ENCODE measurements around the gene IER3.
"Not testable (repeated sequence)": the region's sequence is repeated elsewhere in the genome, so short reads cannot be mapped to it uniquely, and the experiment has no call there.

Gene IER3

DNA sequence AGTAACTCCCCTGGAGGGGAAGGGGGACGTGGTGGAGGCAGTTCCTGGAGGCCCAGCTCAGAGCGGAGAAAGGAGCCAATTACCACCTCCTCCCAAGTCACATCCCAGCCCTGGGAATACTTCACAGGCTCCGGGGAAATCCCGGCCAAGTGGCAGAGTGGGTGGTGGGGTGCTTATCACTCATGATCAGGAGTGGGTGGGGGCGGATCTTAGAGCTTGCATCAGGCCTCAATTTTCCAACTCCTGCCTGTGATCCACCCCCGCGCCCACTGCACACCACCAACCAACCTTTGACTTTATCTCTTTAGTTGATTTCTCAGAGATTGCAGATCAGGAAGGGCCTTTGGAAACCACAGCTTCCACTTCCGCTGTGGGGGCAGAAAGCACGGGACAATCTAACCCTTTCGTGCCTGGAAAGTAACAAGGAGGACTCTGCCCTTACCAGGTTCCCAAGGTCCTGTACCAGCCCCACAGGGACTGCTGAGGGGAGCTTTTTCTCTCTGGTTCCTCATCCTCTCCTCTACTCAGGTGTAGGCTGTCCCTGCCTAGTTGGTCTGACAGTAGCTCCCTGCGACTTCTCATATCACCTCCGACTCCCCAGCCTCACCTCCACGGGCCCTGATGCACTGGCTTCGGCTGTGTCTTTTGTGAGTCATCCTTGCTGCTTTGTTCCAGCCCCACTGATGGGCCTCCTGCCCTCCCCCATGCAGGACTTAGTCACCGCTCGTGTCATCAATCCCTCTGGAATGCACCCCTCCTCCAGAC lies 24.9 kb upstream of the IER3 start:
- peak overlapping the region; percentile 99 for H3K27ac ChIP-seq
- DNase-seq (ENCODE audit: low read depth, low spot score) = peak; percentile 87

DNA sequence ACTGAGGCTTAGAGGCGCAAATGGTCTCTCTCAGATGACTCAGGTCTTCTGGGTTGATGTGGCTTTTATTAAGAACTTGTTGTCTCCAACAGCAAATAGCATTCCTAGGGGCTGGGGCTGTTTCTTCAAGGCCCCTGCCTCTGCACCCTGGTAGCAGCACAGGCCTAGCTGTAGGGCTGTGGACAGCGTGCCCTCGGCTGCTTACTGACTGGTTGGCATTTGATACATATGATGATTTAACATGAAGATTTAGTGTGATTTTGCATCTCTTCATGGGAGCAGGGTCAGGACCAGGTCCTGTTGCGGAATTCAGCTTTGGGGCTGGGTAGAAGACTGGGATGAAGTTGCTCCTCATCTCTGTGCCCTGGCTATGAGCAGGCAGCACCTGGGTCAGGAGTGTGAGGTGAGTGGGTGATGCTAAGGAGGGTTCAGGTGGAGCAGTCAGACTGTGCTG lies 24.3 kb upstream of the IER3 start:
- DNase-seq (ENCODE audit: low read depth, low spot score) = no peak
- H3K27ac ChIP-seq = peak overlapping the region; percentile 99

DNA sequence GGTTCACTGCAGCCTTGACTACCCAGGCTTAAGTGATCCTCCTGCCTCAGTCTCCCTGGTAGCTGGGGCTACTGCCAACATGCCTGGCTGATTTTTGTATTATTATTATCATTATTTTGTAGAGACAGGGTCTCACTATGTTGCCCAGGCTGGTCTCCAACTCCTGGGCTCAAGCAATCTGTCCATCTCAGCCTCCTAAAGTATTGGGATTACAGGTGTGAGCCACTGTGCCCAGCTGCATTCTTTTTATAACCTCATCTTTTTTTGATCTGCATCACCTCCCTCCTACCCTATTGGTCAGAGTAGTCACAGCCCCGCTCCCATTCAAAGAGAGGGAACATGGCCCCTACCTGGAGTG lies 23.6 kb upstream of the IER3 start:
- DNase-seq (ENCODE audit: low read depth, low spot score) = no peak
- peak overlapping the region; percentile 99 for H3K27ac ChIP-seq

DNA sequence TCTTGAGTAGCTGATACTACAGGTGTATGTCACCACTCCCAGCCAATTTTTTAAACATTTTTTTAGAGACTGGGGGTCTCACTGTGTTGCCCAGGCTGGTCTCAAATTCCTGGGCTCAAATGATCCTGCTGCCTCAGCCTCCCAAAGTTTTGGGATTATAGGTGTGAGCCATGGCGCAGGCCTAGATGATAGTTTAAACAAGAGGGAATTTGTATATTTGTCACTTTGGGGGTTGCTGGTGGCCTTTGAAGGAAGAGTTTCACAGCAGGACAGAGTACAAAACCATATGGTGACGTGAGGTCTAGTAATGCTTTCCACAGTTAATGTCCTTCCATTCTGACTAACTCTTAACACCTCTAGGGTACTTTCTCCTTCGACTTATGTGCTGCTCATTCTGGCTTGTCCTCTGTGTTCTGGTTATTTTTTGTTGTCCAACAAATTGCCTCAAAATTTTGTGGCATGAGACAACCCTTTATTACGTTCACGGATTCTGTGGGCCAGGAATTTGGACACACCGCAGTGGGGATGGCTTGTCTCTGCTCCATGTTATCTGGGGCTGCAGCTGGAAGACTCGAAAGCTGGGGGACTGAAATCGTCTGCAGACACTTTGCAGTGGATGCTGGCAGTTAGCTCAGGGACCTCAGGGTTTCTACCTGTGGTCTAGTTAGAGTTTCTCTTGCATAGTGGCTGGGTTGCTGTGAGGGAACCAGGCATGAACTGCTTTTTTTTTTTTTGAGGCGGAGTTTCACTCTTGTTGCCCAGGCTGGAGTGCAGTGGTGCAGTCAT lies 23.0 kb upstream of the IER3 start:
- DNase-seq (ENCODE audit: low read depth, low spot score) = no peak
- H3K27ac ChIP-seq = peak overlapping the region; percentile 99

DNA sequence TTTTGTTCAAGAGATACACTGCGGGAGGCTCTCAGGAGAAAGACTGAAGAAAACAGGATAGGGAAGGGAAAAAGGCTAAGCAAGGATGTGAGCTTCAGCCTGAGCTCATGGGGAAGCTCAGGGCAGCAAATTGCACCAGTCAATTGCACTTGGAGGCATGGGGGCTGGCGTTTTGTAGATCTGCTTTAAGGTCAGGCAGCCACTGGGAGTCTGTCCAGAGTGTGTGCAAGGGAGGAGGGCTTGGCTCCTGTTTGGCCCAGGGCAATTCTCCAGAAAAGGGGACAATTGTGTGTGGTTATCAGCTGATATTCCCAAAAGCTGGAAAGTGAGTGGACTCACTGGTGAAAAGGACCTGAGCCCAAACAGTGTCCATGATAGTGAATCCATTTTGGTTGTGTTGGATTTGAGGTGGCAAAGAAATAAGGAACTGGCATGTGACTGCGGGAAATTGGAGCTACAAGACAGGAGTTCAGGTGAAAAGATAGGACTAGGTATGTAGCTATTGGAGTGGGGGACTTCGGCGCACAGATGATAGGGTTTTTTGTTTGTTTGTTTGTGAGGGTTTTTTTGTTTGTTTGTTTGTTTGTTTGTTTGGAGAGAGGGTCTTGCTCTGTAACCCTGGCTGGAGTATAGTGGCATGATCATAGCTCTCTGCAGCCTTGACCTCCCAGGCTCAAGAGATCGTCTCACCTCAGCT lies 22.3 kb upstream of the IER3 start:
- no peak for DNase-seq (ENCODE audit: low read depth, low spot score)
- H3K27ac ChIP-seq = no peak overlapping the region

DNA sequence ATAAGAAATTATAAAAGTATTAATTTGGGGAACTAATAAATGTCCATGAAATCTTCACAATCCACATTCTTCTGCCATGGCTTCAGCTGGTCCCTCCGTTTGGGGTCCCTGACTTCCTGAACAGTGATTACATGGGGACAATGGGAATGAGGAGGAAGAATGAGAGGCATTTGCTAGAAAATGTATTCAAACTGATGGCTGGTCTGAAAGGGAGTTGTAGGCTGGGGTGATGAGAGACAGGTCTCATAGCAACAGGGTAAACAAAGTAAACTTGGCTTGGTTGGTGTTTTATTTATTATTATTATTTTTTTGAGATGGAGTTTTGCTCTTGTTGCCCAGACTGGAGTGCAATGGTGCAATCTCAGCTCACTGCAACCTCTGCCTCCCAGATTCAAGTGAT lies 21.1 kb upstream of the IER3 start:
- not testable (repeated sequence) for DNase-seq (ENCODE audit: low read depth, low spot score)

DNA sequence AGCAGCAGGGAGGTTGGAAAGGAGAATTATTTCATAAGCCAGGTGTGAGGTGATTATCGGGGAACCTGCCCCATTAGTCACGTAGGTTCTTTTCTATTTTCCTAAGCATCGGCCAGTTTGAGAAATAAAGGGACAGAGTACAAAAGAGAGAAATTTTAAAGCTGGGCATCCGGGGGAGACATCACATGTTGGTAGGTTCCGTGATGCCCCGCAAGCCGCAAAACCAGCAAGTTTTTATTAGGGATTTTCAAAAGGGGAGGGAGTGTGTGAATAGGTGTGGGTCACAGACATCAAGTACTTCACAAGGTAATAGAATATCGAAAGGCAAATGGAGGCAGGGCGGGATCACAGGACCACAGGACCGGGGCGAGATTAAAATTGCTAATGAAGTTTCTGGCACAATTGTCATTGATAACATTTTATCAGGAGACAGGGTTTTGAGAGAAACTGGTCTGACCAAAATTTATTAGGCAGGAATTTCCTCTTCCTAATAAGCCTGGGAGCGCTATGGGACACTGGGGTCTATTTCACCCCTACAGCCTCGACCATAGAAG lies 20.2 kb upstream of the IER3 start:
- not testable (repeated sequence) for DNase-seq (ENCODE audit: low read depth, low spot score)
- peak overlapping the region; percentile 100 for H3K27ac ChIP-seq

More for the DNA sequence above, 21.1 kb upstream of the IER3 start:
- not testable (repeated sequence) for H3K27ac ChIP-seq

DNA sequence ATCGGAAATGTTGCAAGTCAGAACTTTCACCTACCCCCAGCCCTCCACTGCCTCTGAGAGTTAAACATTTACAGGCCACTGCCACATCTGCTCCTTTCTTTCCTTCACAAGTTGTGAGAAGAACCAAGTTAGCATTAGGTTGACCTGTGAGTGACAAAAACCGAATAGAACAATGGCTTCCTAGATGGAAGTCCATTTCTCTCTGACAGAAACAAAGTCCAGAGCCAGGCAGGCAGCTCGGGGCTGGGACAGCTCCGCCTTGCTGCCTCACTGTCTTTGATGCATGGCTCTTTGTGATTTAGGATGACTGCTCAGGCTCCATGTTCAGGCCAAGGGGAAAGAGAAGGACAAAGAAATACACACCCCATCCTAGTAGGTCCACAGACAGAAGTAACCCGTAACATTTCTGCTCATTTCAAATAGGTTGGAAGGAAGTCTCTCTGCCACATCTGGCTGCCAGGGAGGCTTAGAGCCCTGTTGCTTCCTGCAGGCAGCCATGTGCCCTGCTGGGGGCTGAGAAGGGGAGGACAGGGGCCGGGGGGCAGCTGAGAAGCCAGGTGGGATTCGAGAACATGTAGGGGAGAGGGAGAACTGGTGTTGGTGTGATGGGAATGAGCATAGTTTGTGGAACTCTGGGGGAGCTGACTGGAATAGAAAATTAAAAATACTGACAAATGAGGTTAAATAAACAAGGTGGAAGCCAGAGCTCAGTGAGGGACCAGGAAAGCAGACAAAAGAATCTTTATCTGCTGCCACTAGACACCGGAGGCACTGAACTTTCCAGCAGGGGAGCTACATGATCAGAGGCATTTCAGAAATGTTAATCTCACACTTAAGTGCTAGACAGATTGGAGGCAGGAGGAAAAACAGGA lies 19.5 kb upstream of the IER3 start:
- DNase-seq (ENCODE audit: low read depth, low spot score) = no peak
- peak overlapping the region; percentile 100 for H3K27ac ChIP-seq

DNA sequence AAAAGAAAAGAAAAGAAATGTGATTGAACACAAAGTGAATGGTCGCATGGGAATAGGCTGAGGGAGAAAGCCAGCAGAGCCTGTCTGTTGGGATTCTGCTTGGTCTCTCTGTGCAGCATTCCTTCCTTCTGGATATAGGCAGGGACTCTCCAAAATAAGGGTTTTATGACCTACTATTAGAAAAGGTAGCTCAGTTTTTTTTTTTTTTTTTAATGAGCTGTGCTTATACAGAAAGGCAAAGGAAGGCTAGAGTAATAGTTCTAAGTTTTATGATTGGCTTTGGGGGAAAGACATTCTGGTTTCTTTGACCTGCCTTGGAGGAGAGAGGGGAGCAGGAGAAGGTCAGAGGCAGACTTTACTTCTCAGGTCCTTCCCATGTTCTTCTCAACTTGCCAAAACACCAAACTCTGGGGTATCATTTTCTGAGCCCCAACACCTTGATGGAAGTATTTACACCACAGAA lies 18.8 kb upstream of the IER3 start:
- peak overlapping the region; percentile 100 for H3K27ac ChIP-seq
- DNase-seq (ENCODE audit: low read depth, low spot score) = no peak

DNA sequence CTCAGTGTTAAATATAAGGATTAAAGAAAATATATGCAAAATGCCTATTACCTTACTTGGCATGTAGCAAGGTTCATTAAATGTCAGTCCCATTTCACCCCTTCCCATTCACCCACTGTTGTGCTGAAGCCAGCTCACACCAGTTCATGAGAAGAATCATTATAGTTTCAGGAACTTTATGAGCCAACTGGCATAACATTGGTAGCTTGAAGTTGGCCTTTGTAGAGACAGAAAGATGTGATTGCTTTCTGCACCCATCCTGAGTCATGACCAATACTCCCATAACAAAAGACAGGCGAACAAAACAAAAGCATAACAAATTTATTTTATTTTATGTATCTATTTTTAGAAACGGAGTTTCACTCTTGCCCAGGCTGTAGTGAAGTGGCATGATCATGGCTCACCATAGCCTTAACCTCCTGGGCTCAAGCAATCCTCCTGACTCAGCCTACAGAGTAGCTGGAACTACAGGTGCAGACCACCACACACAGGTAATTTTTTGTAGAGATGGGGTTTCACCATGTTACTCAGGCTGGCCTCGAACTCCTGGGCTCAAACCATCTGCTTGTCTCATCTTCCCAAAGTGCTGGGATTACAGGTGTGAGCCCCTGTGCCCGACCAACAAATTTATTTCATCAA lies 17.6 kb upstream of the IER3 start:
- DNase-seq (ENCODE audit: low read depth, low spot score) = no peak
- H3K27ac ChIP-seq = peak overlapping the region; percentile 100

DNA sequence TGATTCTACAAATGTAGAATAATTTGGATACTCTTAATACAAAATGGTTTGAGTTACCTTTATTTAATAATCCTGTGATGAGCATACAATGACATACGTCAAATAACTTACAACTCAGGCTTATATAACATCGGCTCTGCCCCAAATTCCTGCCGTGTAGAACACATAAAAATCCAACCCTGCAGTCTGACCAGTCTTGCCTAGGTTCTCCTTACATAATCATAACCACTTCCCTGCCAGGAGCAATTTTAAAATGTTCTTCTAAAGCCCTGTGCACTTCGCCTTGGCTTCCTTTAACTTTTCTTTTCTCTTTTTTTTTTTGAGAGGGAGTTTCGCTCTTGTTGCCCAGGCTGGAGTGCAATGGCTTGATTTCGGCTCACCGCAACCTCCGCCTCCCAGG lies 16.2 kb upstream of the IER3 start:
- no peak for DNase-seq (ENCODE audit: low read depth, low spot score)
- peak overlapping the region; percentile 100 for H3K27ac ChIP-seq

DNA sequence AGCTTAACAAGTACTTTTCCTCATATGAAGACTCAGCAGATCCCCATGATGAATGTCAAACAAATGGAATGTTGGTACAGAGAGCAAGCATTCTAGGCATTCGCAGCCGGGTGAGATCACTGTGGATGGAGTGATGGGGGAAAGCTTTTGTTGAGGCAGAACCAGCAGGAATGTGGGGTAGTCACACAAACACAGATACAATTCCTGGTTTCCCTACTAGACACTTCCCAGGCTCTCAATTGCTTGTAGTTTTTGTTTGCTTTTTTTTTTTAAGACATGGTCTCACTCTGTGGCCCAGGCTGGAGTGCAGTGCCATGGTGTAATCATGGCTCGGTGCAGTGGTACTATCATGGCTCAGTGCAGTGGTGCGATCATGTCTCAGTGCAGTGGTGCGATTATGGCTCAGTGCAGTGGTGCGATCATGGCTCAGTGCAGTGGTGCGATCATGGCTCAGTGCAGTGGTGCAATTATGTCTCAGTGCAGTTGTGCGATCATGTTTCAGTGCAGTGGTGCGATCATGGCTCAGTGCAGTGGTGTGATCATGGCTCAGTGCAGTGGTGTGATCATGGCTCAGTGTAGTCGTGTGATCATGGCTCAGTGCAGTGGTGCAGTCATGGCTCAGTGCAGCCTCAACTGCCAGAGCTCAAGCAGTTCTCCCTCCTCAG lies 15.4 kb upstream of the IER3 start:
- peak overlapping the region; percentile 100 for H3K27ac ChIP-seq
- no peak for DNase-seq (ENCODE audit: low read depth, low spot score)

DNA sequence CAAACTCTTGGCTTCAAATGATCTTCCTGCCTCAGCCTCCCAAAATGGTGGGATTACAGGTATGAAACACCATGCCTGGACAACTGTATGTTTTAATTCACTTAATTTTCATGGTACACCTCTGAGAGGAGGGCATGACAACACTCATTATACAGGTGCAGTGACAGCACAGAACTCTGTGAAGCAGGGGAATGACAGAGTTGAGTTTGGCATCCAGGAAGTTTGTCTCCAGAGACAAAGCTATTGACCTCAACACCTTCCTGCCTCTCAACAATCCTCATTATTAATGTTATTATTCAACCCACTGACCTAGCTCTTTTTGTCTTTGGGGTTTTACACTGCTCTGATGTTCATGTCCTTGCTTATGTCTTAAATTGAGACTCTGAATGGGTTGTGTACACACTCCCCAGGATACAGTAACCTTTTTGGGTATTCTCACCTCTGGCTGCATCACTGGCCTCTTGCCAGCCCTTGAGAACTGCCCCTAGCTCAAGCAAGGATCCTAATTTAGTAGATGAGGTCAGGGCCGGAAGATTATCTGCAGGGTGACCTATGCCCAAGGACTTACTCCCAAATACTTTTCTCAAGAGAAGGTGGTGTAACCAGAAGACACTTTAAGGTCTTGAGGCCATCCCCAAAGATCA lies 13.0 kb upstream of the IER3 start:
- H3K27ac ChIP-seq = peak overlapping the region; percentile 100
- DNase-seq (ENCODE audit: low read depth, low spot score) = no peak

DNA sequence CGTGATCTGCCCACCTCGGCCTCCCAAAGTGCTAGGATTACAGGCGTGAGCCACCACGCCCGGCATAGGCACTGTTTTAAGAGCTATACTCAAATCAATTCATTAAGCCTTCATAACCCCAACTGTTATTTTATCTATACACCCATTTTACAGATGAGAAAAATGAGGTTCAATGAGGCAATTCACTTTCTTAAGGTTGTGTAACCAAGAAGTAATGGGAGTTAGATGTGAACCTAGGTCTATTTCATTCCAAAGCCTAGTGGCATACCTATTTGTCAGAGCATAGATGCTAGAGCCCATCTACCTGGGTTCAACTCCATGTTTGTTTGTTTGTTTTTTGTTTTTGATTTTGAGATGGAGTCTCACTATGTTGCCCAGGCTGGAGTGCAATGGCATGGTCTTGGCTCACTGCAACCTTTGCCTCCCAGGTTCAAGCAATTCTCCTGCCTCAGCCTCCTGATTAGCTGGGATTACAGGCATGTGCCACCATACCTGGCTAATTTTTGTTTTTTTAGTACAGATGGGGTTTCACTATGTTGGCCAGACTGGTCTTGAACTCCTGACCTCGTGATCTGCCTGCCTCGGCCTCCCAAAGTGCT lies 12.2 kb upstream of the IER3 start:
- not testable (repeated sequence) for DNase-seq (ENCODE audit: low read depth, low spot score)
- H3K27ac ChIP-seq = peak overlapping the region; percentile 100

DNA sequence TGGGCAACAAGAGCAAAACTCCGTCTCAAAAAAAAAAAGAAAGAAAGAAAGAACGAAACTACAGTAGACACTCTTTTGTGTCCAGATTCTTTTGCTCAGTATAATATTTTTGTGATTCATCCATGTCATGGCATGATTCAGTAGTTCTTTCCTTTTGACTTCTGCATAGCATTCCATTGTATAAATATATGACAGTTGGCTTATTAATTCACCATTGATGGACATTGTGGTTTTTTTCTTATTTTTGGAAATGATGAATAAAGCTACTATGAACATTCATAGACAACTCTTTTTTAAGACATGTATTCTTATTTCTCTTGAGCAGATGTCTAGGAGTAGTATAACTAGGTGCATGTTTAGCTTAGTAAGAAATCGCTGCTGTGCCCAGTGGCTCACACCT lies 10.3 kb upstream of the IER3 start:
- no peak for DNase-seq (ENCODE audit: low read depth, low spot score)
- H3K27ac ChIP-seq = peak overlapping the region; percentile 100

DNA sequence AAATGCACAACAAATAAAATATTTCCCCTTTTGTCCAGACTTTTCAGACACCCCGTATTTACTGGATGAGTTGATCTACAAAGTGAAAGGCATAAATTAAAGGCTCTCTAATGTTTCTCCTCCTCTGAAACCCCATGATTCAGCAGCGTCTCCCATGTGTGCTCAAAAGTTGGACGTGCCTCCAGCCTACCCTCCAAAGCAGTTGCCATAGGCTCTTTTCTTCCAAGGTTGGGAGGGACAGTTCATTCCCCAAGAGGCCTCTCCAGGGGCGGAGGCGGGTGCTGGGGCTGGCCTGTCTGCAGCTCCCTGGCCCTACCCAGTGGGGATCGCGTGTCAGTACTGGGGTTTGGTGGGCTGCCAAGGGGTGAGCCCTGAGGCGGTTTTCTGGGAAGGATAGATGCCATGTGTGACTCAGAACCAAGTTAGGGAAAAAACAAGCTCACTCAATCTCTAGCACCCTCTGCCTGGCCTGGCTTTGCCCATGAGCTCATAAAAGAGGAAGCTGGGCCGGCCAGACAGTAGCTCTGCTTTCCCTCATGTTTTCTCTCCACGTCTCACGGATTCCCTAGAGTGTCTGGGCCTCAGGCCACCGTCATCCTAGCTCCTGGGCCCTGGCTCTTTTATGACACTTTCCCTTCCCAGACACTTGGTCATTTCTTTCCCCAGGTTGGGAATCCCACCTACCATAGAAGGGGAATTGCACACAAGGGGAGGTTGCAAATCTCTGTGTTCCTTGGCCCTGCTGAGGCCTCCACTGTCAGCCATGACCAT lies 8.0 kb upstream of the IER3 start:
- peak; percentile 99 for DNase-seq (ENCODE audit: low read depth, low spot score)
- peak overlapping the region; percentile 100 for H3K27ac ChIP-seq

DNA sequence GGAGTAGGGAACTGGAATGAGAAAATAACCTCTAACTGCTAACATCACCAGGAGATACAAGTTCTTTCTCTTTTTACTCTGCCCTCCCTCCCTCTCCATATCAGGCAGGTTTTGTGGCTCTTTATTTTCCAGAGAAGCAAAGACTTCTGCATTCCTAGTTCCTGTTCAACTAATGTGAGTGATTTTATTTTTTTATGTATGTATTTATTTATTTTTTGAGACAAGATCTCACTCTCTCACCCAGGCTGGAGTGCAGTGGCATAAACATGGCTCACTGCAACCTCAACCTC lies 6.0 kb upstream of the IER3 start:
- peak overlapping the region; percentile 100 for H3K27ac ChIP-seq
- DNase-seq (ENCODE audit: low read depth, low spot score) = no peak
